Body of pancreas (tissue), 4 donors: ENCODE data around the gene DOC2B.

ENCODE experiments used
- POLR2A ChIP-seq, 3 donors: fragments of 450-650 bp; IDR thresholded peaks; one replicate each; pipeline ENCODE4 v1.6.1; 2016; ENCODE audit warnings: antibody characterized with exemption in 3 of 3, mild to moderate bottlenecking in 2 of 3
- TF ChIP-seq, protein P1 (sequence below), 7 experiments: fragments of 450-650 bp in 4 of 7; fragments of 200-600 bp in 3 of 7; sonication (generic) in 3 of 7; IDR thresholded peaks; one replicate each; pipeline ENCODE4 v1.5.1; 2016 to 2019; ENCODE audit warnings: antibody characterized with exemption in 7 of 7

DNA sequence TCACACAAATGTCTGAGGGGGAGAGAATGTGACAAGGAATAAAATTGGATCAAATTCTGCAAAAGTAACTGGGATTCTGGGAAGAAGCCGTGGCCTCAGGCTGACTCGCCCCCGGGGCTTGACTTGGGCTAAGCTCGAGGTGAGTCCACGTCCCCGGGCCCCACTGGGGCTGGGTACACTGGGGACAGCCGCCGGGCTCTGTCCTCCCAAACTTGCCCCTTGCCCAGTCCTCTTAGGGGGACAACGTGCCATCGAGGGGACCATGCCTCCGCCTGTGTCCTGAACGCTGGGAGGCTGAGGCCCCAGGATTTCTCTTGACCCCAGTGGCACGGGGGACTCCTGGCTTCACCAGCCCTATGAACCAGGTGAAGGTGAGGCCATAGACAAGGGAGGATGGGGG lies 21.1 kb downstream of the DOC2B start:
- TF ChIP-seq, protein P1, sequence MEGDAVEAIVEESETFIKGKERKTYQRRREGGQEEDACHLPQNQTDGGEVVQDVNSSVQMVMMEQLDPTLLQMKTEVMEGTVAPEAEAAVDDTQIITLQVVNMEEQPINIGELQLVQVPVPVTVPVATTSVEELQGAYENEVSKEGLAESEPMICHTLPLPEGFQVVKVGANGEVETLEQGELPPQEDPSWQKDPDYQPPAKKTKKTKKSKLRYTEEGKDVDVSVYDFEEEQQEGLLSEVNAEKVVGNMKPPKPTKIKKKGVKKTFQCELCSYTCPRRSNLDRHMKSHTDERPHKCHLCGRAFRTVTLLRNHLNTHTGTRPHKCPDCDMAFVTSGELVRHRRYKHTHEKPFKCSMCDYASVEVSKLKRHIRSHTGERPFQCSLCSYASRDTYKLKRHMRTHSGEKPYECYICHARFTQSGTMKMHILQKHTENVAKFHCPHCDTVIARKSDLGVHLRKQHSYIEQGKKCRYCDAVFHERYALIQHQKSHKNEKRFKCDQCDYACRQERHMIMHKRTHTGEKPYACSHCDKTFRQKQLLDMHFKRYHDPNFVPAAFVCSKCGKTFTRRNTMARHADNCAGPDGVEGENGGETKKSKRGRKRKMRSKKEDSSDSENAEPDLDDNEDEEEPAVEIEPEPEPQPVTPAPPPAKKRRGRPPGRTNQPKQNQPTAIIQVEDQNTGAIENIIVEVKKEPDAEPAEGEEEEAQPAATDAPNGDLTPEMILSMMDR (IDR thresholded peaks at IDR 0.05), result no peak
- TF ChIP-seq POLR2A (IDR thresholded peaks at IDR 0.05), result no peak
